ENCODE measurements around the gene ATG101.

GRCh38 chr12:52020539-52021336, 49.0 kb upstream of the ATG101 start:
- TF ChIP-seq CTCF (IDR thresholded peaks at IDR 0.05), result peak; percentile 42 to 67 (median 60)
- no peak for TF ChIP-seq POLR2A (IDR thresholded peaks at IDR 0.05)

Data from uterus (tissue), 2 donors.